DND-41 (cell line): ENCODE data around the gene AK1.

ENCODE experiments used
- ATAC-seq: fragments of 200-7000 bp; cut with Tn5 transposase; 3 replicates; pipeline ENCODE4 v1.9.1; 2021; ENCODE audit warnings: low read depth; ENCODE audit not compliant: insufficient read depth
- DNase-seq: peaks from one replicate; pipeline ENCODE4 v3.0.0-alpha.2; 2020
- H2AFZ ChIP-seq: 2 replicates; pipeline ENCODE4 v1.6.0; 2012; ENCODE audit warnings: low read depth, low read length
- H3K27ac ChIP-seq: 2 replicates; pipeline ENCODE4 v1.5.1; 2012; ENCODE audit warnings: low read length, inconsistent platforms
- H3K27me3 ChIP-seq: fragments of 200-600 bp; sonication (generic); 2 replicates; pipeline ENCODE4 v1.6.0; 2012; ENCODE audit warnings: low read length, mild to moderate bottlenecking, inconsistent platforms; ENCODE audit not compliant: insufficient read depth, poor library complexity
- H3K36me3 ChIP-seq: 2 replicates; pipeline ENCODE4 v1.5.1; 2012; ENCODE audit warnings: low read length, inconsistent platforms; ENCODE audit not compliant: insufficient read depth
- H3K4me1 ChIP-seq: 2 replicates; pipeline ENCODE4 v1.5.1; 2012; ENCODE audit warnings: mild to moderate bottlenecking, low read length; ENCODE audit not compliant: insufficient read depth
- H3K4me2 ChIP-seq: 2 replicates; pipeline ENCODE4 v1.6.0; 2012; ENCODE audit warnings: mild to moderate bottlenecking, moderate library complexity, low read length, inconsistent platforms; ENCODE audit not compliant: insufficient read depth
- H3K4me3 ChIP-seq, 2 experiments: fragments of 200-600 bp in 1 of 2; shearing (Covaris generic) in 1 of 2; 2 replicates each; pipeline ENCODE4 v1.5.1; 2012 to 2016; ENCODE audit warnings: inconsistent platforms in 2 of 2, low read length in 2 of 2, mild to moderate bottlenecking in 2 of 2, low read depth in 1 of 2, moderate library complexity in 1 of 2
- H3K79me2 ChIP-seq: 2 replicates; pipeline ENCODE4 v1.6.0; 2012; ENCODE audit warnings: low read length, inconsistent platforms; ENCODE audit not compliant: insufficient read depth
- H3K9ac ChIP-seq: 2 replicates; pipeline ENCODE4 v1.6.0; 2012; ENCODE audit warnings: low read depth, mild to moderate bottlenecking, inconsistent platforms, low read length, moderate library complexity
- H3K9me3 ChIP-seq: 2 replicates; pipeline ENCODE4 v1.5.1; 2012; ENCODE audit warnings: low read length, moderate library complexity, mild to moderate bottlenecking, inconsistent platforms; ENCODE audit not compliant: insufficient read depth, severe bottlenecking
- H4K20me1 ChIP-seq: 2 replicates; pipeline ENCODE4 v1.6.0; 2012; ENCODE audit warnings: low read length; ENCODE audit not compliant: insufficient read depth
- CTCF ChIP-seq: IDR thresholded peaks from 2 replicates; pipeline ENCODE4 v1.5.1; 2012; ENCODE audit warnings: borderline replicate concordance, low read length, moderate library complexity, mild to moderate bottlenecking; ENCODE audit not compliant: poor library complexity, severe bottlenecking; ENCODE audit errors: extremely low read depth
- EZH2 ChIP-seq: IDR thresholded peaks from 3 replicates; pipeline ENCODE4 v1.6.1; 2012; ENCODE audit warnings: borderline replicate concordance, low read depth, mild to moderate bottlenecking, moderate library complexity, low read length, inconsistent platforms; ENCODE audit not compliant: severe bottlenecking

The AK1 gene

GRCh38 chr9:127880143-127880542, 2.7 kb upstream of the AK1 start:
- Histone ChIP-seq H3K4me3 (no peak overlapping the region), H3K36me3 (no peaks in the 10 kb centered on the region), H3K79me2 (no peaks in the 10 kb centered on the region), H3K4me1 (no peaks in the 10 kb centered on the region), H3K27me3 (no peaks in the 10 kb centered on the region), H3K27ac (no peak overlapping the region), H2AFZ (no peak overlapping the region), H3K9ac (no peak overlapping the region), H3K9me3 (no peaks in the 10 kb centered on the region), H4K20me1 (no peaks in the 10 kb centered on the region), H3K4me2 (no peak overlapping the region)
- no peak for ATAC-seq
- no peak for DNase-seq
- no peak for TF ChIP-seq EZH2
- TF ChIP-seq CTCF = no peak

GRCh38 chr9:127878652-127879390, 1.3 kb upstream of the AK1 start:
- Histone ChIP-seq H3K9ac (no peak overlapping the region), H3K9me3 (no peaks in the 10 kb centered on the region), H3K27ac (no peak overlapping the region), H3K4me1 (no peaks in the 10 kb centered on the region), H3K4me3 (no peak overlapping the region), H4K20me1 (no peaks in the 10 kb centered on the region), H3K36me3 (no peaks in the 10 kb centered on the region), H2AFZ (no peak overlapping the region), H3K27me3 (no peaks in the 10 kb centered on the region), H3K4me2 (no peak overlapping the region), H3K79me2 (no peaks in the 10 kb centered on the region)
- TF ChIP-seq EZH2 = no peak
- TF ChIP-seq CTCF = no peak
- ATAC-seq (no peak), DNase-seq (no peak)

- ATAC-seq (no peak), DNase-seq (no peak)
- Histone ChIP-seq H3K4me1 (no peaks in the 10 kb centered on the region), H3K27ac (no peak overlapping the region), H3K9me3 (no peaks in the 10 kb centered on the region), H3K4me2 (no peak overlapping the region), H4K20me1 (no peaks in the 10 kb centered on the region), H3K36me3 (no peaks in the 10 kb centered on the region), H3K4me3 (no peak overlapping the region), H3K9ac (no peak overlapping the region), H3K79me2 (no peaks in the 10 kb centered on the region), H2AFZ (no peak overlapping the region), H3K27me3 (no peaks in the 10 kb centered on the region)
- TF ChIP-seq EZH2 (no peak), CTCF (no peak)
These were observed 651 bp upstream of the AK1 start for GRCh38 chr9:127878001-127878651.
